Hindlimb muscle (tissue), 1 donor: ENCODE data around the gene RFX8. TPM values are rescaled to one million over a fixed set of nuclear protein-coding genes. Genes with fewer than 3 reads are reported as not detected.
A peak's percentile ranks its signal among the peaks of the same experiment; 100 is the strongest.
"Not testable (repeated sequence)": the region's sequence is repeated elsewhere in the genome, so short reads cannot be mapped to it uniquely, and the experiment has no call there.

Experiments
- DNase-seq: peaks from one replicate; pipeline ENCODE4 v3.0.0-alpha.2; 2013
- polyA plus RNA-seq: library from polyadenylated mRNA; unstranded; fragments of 120-200 nt; gene quantifications from one replicate; pipeline ENCODE4 v1.2.1, GENCODE V29; 2013; ENCODE audit not compliant: insufficient read length

RFX8 gene
- polyA plus RNA-seq = 1.9 TPM

DNA sequence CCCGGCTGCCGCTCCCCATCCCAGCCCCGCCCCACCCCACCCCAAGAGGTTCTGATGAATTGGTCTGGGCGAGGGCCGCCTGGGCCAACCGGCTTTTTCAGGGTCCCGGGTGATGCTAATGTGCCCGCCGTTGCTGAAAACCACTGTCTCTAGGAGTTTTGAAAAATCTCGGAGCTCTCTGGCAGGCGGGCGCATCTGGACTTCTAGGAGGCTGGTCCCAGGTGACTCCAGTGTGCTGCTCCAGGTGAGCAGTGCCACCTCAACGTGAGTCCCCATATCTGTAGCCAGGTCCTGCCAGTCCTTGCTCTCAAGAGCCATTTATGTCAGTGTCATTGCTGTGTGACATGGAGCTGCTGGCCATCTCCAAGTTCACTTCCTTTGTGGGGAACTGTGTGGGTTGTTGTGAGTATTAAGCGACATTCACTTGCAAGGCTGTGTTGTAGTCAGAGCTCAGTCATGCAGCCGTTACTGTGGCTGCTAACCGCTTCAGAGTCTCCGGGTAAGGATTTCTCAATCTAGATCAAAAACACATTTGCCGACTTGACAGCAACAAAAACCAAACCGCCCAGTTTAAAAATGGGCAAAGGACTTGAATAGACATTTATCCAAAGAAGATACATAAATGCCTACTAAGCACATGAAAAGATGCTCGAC, at the start of gene RFX8:
RFX8 (minus strand) TSS at position 382 of the 654 bp plus-strand sequence. CDS start 8,264 bp downstream, outside the sequence.
- no peak for DNase-seq

DNA sequence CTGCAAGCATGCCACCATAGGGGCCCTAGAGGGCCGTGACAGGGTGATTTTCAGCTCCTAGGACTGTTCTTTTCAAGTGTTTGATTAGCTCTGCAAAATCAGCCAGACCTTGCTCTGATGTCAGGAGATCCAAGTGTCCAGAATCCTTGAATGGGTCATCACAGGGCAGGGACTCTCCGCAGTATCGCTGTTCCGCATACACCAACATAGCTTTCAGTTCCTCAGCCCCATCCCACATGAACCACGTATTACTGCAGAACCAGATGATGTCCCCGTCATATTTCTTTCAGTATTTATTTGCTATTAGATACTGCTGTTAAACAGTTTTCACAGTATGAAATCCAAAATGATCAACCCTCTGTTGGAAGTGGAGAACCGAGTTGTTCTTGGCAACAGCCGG, 46.6 kb upstream of the RFX8 start:
- no peak for DNase-seq

DNA sequence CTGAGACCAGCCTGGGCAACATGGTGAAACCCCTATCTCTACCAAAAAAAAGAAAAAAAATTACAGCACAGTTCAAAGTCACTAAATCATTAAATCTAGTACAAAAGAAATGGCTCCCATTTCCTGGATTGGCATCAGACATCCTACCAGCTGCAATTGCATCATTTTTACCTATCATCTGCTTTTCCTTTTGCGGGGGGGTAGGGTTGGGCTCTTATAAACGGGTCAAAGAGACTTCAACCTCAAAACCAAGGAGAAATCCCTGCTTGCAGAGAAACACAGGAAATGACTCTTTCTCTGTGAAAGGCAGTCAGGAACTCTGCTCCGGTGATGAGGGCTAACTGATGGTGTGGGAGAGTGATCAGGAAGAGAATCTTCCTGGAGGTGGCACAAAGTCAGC, 45.3 kb upstream of the RFX8 start:
- no peak for DNase-seq

DNA sequence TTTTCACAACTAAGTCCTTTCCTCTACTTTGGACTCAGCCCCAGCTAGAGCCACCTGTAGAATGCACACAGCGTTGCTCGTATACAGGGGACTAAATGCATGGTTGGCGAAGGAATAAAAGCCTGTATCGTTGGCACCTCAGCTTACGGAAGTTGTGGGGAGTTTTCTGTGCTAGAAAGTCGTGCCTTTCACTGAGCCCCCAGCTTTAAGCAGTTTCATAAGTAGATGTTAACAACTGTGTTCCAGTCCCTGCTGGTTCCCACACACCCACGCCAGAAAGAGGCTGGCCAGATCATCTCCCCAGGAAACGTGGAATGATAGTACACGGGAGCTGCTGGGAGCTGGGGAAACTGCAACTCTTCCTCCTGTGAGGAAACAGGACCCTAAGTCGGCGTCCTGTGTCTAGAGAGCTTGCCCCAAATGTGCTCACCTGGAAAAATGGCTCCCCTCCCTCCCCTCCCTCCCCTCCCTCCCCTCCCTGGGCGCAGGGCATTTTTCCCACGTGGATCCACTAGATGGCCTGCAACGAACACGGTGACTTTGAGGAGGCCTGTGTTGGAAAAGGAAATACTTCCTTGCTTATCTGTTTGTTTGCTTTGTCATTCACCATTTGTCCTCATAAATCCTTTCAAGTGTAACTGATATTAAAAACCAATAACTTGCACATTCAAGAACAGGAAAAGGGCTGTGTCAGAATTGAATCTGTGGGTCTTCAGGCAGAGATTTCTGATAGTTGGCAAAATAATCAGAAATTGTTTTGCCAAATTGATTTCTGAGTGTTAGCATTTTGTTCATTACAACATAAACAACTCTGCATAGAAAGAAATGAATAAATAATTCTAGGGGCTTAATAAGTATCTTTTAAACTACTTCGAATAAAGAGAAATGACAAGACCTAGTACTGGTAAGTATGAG, 43.9 kb upstream of the RFX8 start:
- no peak for DNase-seq

DNA sequence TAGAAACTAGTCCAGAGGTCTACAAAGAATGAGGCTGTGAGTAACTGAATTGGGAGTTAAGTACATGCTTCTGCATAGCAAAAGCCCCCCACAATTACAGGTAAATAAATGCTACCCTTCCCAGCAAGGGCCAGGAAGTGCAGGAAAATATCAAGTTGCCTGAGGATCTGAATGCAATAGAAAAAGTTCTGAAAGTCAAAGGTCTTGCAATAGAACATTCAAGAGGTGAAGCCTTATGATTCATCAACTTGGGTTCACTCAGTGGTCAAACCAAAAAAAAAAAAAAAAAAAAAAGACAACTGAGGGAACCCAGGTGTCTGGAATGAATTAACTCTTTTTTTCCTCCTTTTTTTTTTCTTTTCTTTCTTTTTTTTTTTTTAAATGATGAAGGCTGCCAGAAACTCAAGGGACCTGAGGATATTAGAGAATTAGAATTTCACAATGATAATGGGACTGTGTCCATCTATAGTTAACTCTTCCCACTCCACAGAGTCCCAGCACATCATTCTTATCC, 42.9 kb upstream of the RFX8 start:
- DNase-seq = no peak

DNA sequence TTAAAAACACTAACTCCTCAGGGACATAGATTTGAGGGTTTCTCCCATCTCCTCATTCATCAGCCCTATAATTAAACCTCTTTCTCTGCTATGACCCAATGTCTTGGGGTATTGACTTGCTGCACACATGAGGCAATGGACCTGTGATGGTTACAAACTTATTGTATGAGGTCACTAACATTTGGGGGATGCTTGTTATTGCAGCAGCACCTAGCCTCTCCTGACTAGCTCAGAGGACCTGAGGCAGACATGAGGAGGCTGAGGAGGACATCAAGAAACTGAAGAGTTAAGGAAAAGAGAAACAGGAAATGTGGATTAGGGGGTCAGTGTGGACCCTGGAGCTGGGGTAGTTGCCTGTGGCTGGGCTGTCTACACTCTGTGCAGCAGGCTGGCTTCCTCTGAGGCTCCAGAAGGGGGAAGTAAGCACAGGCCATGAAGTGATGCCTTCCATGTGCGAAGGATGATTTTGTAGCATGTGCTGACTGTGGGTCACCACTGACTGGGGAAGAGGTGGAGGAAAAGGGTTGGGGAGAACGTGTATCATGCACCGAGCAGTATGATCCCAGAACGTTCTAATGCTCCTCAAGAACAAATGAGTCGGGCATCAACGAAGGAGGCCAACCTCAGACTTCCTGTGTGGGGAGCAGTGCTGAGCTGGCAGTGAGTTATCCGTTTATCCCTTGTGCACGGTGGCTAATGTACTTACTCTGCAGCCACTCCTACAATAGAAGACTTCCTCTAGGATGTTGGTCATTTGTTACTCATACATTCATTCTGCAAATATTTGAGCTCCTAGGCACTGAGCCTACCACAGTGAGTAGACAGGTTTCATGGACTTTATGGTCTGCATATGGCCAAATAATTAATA, 42.1 kb upstream of the RFX8 start:
- no peak for DNase-seq

DNA sequence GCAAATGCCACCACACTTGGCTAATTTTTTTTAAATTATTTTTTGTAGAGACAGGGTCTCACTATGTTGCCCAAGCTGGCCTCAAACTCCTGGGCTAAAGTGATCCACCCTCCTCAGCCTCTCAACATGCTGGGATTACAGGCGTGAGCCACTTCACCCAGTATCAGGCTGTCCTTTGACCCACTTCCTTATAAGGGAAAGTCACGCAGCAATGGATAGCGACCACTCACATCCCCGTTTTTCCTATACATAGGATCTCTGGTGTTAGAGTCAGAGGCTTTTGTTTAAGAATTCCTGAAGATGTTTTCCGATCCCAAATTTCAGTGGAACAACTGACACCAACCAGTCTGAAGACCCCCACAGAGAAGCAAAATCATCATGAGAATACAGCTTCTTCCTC, 41.4 kb upstream of the RFX8 start:
- DNase-seq = no peak

DNA sequence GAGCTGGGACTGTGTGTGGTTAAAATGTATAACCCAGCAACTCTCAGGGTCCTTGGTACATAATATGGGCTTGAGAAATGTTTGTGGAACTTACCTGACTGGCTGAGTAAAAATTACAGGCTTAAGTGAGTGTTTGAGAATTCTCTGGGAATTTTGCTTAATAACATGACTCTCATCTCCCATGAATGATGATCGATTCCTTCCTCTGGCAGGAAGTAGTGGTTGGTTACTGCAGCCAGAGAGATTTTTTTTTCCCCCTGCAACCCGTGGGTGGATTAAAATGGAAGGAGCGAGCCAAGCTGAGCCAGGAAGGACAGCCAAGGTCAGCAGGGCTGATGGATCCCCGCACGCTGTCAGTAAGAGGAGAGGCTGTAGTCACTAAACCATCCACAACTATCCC, 40.6 kb upstream of the RFX8 start:
- no peak for DNase-seq

DNA sequence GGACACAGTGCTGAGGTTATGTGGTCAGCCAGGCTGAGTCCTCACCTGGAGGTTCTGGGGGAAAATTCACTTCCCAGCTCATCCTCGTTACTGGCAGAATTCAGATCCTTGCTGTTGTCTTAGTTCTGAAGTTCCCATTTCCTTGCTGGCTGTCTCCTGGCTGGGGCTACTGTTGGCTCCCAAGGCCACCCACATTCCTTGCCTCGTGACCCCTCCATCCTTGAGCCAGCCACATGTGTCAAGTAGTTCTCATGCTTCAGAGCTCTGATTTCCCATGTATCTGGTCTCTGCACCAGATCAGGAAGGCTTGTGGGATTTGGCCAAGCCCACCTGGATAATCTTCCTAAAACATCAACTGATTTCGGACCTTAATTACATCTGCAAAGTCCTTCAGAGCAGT, 38.1 kb upstream of the RFX8 start:
- DNase-seq = no peak

DNA sequence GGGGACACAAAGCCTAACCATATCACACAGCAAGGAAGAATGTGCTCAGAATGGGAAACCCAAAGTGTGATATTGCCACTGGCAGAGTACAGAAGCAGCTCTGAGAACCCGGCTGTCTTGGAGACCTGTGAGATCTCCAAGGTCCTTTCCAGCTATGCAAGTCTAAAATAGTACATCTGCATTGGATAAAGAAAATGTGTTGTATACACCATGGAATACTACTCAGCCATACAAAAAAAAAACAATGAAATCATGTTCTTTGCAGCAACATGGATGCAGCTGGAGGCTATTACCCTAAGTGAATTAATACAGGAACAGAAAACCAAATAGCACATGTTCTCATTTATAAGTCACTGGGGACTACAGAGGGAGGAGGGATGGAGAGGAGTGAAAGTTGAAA, 36.5 kb upstream of the RFX8 start:
- no peak for DNase-seq

DNA sequence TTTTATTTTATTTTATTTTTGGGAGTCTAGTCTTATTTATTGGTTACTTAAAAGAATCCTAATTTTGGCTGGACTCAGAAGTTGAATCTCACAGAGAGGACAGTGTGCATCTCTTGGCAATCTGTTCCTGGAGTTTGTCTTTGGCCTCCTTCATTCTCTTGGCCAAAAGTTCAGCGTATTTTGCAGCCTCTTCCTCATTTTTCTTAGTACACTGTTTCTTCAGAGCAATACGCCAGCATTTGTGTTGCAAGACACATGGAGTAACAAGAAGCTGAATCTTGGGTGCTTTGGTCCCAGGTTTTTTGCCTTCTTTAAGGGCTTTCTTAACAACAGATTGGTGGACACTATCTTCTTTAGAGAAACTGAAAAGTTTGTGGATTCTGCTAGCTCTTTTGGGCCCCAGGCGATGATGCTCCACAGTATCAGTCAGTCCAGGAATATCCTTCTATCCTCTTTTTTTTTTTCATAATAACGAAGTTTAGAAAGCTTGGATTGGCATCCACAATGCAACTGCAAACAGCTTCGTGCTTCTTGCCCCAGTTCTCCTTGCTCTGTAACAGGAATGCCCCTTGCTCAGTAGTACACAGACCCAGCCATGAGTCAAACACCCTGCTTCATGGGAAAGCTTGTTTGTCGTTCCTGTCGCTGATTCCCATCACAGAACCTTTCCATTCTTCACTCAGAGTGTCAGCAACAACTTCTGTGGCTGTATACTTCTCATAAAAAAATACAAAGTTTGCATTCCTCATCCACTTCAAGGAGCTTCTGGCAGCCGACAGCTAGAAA, 34.8 kb upstream of the RFX8 start:
- DNase-seq = peak; percentile 77

DNA sequence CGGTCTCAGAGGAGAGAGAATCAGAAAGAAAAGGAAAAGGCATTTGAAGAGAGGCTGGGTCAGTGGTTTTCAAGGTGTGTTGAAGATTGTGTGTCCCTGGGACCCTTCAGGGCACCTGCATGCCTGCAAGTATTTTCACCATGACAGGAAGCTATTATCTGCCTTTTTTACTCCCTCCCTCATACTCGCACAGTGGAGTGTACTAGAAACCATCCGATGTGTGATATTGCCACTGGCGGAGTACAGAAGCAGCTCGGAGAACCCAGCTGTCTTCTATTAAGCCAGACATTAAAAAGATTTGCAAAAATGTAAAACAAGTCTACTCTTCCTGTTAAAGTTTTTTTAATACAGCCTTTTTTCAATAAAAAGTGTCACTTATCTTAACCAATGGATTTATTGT, 33.7 kb upstream of the RFX8 start:
- DNase-seq = no peak

DNA sequence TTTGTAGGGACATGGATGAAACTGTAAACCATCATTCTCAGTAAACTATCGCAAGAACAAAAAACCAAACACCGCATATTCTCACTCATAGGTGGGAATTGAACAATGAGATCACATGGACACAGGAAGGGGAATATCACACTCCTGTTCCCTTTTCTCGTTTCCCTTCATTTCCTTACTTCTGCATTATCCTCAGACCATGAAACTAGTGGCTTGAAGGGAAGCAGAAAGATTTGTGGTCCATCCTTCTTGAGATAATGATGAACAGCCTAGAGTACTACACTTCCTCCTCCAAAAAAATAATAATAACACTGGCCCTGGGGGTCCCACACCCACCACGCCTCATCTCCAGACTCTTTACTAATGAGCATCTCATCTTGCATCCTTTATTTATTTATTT, 30.4 kb upstream of the RFX8 start:
- DNase-seq = not testable (repeated sequence)

DNA sequence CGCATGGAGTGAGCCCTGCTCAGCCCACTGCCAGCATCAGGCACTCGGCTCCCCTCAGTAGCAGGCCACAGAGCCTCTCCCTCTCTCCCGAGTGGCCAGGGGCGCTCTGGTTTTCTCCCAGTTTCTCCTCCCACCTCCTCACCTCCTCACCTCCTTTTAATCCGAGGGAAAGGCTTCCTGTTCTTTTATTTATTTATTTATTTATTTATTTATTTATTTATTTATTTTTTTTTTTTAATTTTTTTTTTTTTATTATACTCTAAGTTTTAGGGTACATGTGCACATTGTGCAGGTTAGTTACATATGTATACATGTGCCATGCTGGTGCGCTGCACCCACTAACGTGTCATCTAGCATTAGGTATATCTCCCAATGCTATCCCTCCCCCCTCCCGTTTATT, 29.8 kb upstream of the RFX8 start:
- DNase-seq = not testable (repeated sequence)

DNA sequence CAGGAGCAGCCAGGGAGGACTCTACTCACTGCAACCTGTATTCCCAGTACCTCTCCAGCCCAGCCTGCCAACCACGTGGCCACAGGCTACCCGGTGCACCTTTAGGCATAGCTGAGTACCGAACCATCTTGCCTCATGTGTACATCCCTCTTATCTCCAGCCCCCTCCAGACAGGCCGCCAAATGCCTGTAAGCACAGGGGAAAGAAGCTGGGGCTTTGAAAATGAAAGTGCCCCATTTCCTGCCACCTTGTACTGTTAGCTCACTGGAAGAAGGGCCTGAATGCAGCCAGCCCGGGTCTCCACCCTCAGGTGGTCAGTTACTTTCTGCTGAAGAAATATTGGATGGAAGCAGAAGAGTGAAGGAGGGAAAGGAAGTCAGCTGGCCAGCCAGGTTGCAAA, 27.2 kb upstream of the RFX8 start:
- DNase-seq = no peak

DNA sequence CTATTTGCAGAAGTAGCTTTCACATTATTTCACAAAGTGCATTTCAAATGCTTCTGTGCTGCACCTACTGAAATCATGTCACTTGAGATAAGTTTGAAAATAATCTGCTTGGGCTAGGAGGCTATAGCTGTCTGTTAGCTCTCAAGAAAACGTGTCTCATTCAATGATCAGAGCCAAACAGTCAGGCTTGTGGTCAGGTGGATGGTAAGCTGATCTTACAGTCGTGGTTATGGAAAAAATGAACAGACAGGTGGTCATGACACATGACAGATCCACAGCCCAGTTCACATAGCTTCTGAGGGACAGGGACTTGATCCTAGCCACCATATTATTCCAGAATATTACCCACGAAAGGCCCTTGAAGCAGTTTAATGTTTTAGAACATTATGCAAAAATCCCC, 26.5 kb upstream of the RFX8 start:
- DNase-seq = no peak

DNA sequence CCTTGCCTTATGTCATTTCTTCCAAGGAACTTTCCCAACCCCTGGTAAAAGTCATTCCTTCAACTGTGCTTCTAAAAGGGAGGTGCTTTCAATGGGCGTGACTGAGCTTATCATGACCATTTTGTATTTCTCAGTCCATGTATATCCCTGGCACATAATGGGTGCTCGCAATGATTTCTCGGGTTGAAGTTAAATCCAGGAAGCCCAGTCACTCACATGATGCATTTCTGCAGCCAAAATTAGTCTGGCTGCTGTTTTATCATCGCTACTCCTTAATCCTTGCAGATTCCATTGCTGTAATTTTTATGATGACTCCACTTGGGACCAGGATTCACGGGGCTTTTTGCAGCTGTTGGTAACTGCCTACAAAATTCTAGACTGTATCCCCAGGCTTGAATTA, 25.9 kb upstream of the RFX8 start:
- DNase-seq = no peak

DNA sequence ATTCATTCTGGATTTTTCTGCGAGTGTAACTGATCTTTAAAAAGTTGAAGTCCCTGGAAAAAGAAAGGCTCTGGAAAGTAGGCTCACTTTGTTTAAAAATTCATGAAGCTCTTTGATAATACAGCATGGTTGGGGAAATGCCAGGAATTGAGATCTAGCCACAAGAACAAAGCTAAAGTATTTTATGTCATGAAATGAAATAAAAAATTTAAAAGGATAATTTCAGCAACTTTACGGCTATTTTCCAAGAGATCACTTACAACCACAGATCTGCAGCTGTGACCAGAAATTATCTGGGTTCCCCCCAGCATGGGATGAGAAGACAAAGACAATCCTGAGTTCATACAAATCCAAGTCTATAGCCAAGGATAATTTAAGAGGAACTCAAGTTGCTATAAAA, 25.3 kb upstream of the RFX8 start:
- no peak for DNase-seq

DNA sequence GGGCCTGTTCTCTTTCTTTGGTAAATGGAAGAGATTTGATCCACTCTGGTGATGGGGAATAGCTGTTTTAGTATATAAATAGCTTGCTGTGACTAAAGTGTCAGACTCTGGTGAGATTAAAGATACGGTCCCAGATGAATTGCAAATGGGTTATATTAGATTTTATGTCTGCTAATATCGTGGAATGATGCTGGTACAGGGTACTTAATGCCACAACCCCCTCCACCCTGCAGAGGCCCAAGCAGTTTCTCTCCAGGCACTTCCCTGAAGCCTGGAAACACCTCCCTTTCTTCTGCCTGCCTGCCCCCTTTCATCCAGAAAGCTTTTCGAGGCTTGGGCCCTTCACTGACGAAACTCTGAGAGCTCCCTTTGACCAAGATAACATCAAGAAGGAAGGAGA, 21.4 kb upstream of the RFX8 start:
- no peak for DNase-seq

DNA sequence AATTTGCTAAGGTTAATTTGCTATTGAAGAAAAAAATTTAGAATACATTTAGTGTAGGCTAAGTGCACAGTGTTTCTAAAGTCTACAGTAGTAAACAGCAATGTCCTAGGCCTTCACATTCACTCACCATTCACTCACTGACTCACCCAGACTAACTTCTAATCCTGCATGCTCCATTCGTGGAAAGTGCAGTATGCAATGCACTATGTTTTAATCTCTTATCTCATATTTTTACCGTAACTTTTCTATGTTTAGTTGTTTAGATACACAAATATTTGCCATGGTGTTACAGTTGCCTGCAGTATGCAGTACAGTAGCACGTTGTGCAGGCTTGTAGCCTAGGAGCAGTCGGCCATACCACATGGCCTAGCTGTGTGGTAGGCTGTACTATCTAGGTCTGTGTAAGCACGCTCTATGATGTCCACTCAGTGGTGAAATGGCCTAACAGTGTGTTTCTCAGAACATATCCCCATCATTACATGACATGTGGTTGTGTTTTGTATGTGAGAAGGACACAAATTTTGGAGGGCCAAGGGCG, 18.1 kb upstream of the RFX8 start:
- no peak for DNase-seq

DNA sequence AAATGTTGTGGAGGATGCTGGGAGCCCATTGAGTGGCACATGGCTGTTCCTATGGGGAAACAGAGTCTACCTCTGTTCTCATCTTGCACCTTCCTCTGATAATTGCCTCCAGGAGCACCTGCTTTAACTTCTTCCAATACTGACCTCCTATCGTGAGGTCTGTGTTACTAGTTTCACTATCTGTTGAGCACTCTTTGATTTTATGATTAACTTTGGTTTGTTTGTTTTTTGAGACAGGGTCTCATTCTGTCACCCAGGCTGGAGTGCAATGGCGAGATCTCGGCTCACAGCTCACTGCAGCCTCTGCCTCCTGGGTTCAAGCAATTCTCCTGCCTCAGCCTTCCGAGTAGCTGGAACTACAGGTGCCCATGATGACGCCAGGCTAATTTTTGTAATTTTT, 12.1 kb upstream of the RFX8 start:
- DNase-seq = no peak

DNA sequence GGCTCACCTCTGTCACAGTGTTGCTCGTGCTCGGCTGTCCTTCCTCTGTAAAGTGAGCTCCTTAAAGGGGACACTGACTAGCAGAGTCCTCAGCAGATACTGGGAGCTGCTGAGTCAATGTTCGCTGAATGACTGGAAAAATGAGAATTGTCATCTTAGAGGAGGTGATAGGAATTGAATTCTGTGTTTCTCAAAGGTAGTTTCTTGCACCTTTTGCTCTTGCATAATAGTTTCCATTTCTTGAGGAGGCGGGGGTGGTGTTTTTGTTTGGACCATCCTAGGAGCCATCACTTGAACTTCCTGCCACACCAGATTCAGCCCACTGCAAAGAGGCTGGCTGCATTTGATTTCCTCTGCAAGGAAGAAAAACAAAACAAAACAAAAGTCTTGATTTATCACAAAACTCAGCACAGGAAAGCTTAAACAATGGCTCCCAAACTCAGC, 11.4 kb upstream of the RFX8 start:
- no peak for DNase-seq
